Panc1 (cell line): ENCODE data around the gene TBC1D22A. TPM values are rescaled to one million over a fixed set of nuclear protein-coding genes. Genes with fewer than 3 reads are reported as not detected.

ENCODE experiments used
- ATAC-seq: fragments of 200-7000 bp; cut with Tn5 transposase; 2 replicates; pipeline ENCODE4 v1.9.1; 2020; ENCODE audit warnings: mild to moderate bottlenecking, moderate library complexity
- BruUV-seq: library from RNA; stranded (reverse); fragments of 400-500 nt; replicated peaks from 2 replicates; lab custom pipeline; 2021; lab: Mats Ljungman, UMichigan
- CTCF ChIA-PET: fragments of 300-600 bp; sonication (Branson Sonifier 250); formaldehyde crosslinking; loops from one replicate; lab custom pipeline; 2022; ENCODE audit warnings: antibody characterized with exemption; lab: Charles Lee
- POLR2A ChIA-PET: fragments of 300-600 bp; sonication (Branson Sonifier 250); formaldehyde crosslinking; loops from one replicate; lab custom pipeline; 2022; ENCODE audit warnings: antibody characterized with exemption; lab: Charles Lee
- DNase-seq: peaks from one replicate; pipeline ENCODE4 v3.0.0-alpha.2; 2010; ENCODE audit warnings: low read depth, low spot score
- H3K27ac ChIP-seq: 2 replicates; pipeline ENCODE4 v1.5.1; 2011; ENCODE audit warnings: mild to moderate bottlenecking, low read length, inconsistent platforms
- H3K27me3 ChIP-seq: fragments of 200-500 bp; sonication (Bioruptor generic); 2 replicates; pipeline ENCODE4 v1.6.0; 2014; ENCODE audit warnings: low read length, inconsistent platforms; ENCODE audit not compliant: control insufficient read depth, insufficient read depth
- H3K36me3 ChIP-seq: fragments of 200-500 bp; sonication (Bioruptor generic); 2 replicates; pipeline ENCODE4 v1.5.1; 2014; ENCODE audit warnings: inconsistent platforms, mild to moderate bottlenecking, low read length, moderate library complexity; ENCODE audit not compliant: control insufficient read depth, insufficient read depth
- H3K4me1 ChIP-seq: 2 replicates; pipeline ENCODE4 v1.5.1; 2011; ENCODE audit warnings: inconsistent platforms, mild to moderate bottlenecking, low read length, moderate library complexity; ENCODE audit not compliant: control insufficient read depth, insufficient read depth
- H3K4me3 ChIP-seq, 2 experiments: 2 replicates each; pipeline ENCODE4 v1.5.1; 2011 to 2012; ENCODE audit warnings: low read depth in 2 of 2, low read length in 2 of 2, mild to moderate bottlenecking in 2 of 2, inconsistent platforms in 1 of 2, moderate library complexity in 1 of 2
- H3K9me3 ChIP-seq: fragments of 200-500 bp; sonication (Bioruptor generic); 2 replicates; pipeline ENCODE4 v1.5.1; 2014; ENCODE audit warnings: low read depth, mild to moderate bottlenecking, inconsistent platforms, low read length, moderate library complexity; ENCODE audit not compliant: control insufficient read depth, insufficient read depth
- POLR2AphosphoS5 ChIP-seq: IDR thresholded peaks from 2 replicates; pipeline ENCODE4 v1.6.1; 2012; ENCODE audit warnings: mild to moderate bottlenecking, low read depth, low read length, moderate library complexity
- TCF7L2 ChIP-seq: IDR thresholded peaks from 2 replicates; pipeline ENCODE4 v1.6.1; 2011; ENCODE audit warnings: mild to moderate bottlenecking, low read depth, low read length, inconsistent platforms
- in situ Hi-C: cut with HindIII; loops from 2 replicates; pipeline ENCODE4 v1.10.0; 2016; ENCODE audit warnings: low sequenced_read_pairs, low pct_unique_long_range_greater_than_20kb
- intact Hi-C: fragments of 100-400 bp; cut with micrococcal nuclease; formaldehyde crosslinking; loops from one replicate; pipeline ENCODE4 v1.10.0; 2022; ENCODE audit not compliant: unreplicated experiment
- total RNA-seq: library from RNA; stranded (reverse); gene quantifications from one replicate; pipeline ENCODE4 v1.2.1, GENCODE V29; 2021; ENCODE audit not compliant: unreplicated experiment
- TF ChIP-seq, protein P1 (sequence below), 2 experiments: IDR thresholded peaks; 2 replicates each; pipeline ENCODE4 v1.6.1; 2011 to 2012; ENCODE audit warnings: low read depth in 2 of 2, control low read depth in 1 of 2, low read length in 1 of 2, mild to moderate bottlenecking in 1 of 2, moderate library complexity in 1 of 2; ENCODE audit not compliant: insufficient read depth in 1 of 2
- TF ChIP-seq, protein P2 (sequence below): fragments of 450-650 bp; IDR thresholded peaks from 2 replicates; pipeline ENCODE4 v1.5.1; 2017; ENCODE audit warnings: mild to moderate bottlenecking

The TBC1D22A gene
- total RNA-seq, 1 experiment from 2014 or later = 28.7 TPM

- Histone ChIP-seq H3K4me1 (peaks cover 5% of the 10 kb centered on the region; the same call in 1 of the 2 replicates), H3K27me3 (no peaks in the 10 kb centered on the region), H3K36me3 (no peaks in the 10 kb centered on the region; the same call in 1 of the 2 replicates), H3K9me3 (no peaks in the 10 kb centered on the region), H3K27ac (no peak overlapping the region), H3K4me3 (no peak overlapping the region)
- CTCF ChIA-PET = interaction anchor here (0.6 kb wide), 1 partner anchor 49 kb away, joined by 3 read pairs; no protein-coding TSS in a partner anchor
- TF ChIP-seq, protein P1, sequence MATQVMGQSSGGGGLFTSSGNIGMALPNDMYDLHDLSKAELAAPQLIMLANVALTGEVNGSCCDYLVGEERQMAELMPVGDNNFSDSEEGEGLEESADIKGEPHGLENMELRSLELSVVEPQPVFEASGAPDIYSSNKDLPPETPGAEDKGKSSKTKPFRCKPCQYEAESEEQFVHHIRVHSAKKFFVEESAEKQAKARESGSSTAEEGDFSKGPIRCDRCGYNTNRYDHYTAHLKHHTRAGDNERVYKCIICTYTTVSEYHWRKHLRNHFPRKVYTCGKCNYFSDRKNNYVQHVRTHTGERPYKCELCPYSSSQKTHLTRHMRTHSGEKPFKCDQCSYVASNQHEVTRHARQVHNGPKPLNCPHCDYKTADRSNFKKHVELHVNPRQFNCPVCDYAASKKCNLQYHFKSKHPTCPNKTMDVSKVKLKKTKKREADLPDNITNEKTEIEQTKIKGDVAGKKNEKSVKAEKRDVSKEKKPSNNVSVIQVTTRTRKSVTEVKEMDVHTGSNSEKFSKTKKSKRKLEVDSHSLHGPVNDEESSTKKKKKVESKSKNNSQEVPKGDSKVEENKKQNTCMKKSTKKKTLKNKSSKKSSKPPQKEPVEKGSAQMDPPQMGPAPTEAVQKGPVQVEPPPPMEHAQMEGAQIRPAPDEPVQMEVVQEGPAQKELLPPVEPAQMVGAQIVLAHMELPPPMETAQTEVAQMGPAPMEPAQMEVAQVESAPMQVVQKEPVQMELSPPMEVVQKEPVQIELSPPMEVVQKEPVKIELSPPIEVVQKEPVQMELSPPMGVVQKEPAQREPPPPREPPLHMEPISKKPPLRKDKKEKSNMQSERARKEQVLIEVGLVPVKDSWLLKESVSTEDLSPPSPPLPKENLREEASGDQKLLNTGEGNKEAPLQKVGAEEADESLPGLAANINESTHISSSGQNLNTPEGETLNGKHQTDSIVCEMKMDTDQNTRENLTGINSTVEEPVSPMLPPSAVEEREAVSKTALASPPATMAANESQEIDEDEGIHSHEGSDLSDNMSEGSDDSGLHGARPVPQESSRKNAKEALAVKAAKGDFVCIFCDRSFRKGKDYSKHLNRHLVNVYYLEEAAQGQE (IDR thresholded peaks at IDR 0.05; ENCODE audit: insufficient read depth in 1 of 2, low read depth in 2 of 2, low read length in 1 of 2) = no peak
- intact Hi-C loops (no loop called here), in situ Hi-C loops (no loop called here)
- POLR2A ChIA-PET = interaction anchor here (0.6 kb wide), 1 partner anchor 10 kb away, joined by 3 read pairs; no protein-coding TSS in a partner anchor
- ATAC-seq = no peak
- DNase-seq = no peak
- BruUV-seq = no TSS peak
Observed at GRCh38 chr22:46810856-46811786, 48.7 kb downstream of the TBC1D22A start.

GRCh38 chr22:46812034-46812605 is 49.7 kb downstream of the TBC1D22A start:
- intact Hi-C loops = no loop called here

More at GRCh38 chr22:46812034-46812605, 49.7 kb downstream of the TBC1D22A start:
- Histone ChIP-seq H3K9me3 (no peaks in the 10 kb centered on the region), H3K4me1 (peaks cover 5% of the 10 kb centered on the region; the same call in 1 of the 2 replicates), H3K27ac (no peak overlapping the region), H3K36me3 (no peaks in the 10 kb centered on the region; the same call in 1 of the 2 replicates), H3K27me3 (no peaks in the 10 kb centered on the region), H3K4me3 (no peak overlapping the region)
- ATAC-seq = no peak
- in situ Hi-C loops = no loop called here
- DNase-seq = no peak
- CTCF ChIA-PET = interaction anchor here (0.6 kb wide), 1 partner anchor 50 kb away, joined by 3 read pairs; no protein-coding TSS in a partner anchor
- POLR2A ChIA-PET = no interaction called here
- TF ChIP-seq POLR2AphosphoS5 = no peak
- TF ChIP-seq TCF7L2 = no peak
- TF ChIP-seq, protein P2, sequence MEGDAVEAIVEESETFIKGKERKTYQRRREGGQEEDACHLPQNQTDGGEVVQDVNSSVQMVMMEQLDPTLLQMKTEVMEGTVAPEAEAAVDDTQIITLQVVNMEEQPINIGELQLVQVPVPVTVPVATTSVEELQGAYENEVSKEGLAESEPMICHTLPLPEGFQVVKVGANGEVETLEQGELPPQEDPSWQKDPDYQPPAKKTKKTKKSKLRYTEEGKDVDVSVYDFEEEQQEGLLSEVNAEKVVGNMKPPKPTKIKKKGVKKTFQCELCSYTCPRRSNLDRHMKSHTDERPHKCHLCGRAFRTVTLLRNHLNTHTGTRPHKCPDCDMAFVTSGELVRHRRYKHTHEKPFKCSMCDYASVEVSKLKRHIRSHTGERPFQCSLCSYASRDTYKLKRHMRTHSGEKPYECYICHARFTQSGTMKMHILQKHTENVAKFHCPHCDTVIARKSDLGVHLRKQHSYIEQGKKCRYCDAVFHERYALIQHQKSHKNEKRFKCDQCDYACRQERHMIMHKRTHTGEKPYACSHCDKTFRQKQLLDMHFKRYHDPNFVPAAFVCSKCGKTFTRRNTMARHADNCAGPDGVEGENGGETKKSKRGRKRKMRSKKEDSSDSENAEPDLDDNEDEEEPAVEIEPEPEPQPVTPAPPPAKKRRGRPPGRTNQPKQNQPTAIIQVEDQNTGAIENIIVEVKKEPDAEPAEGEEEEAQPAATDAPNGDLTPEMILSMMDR = no peak
- no TSS peak for BruUV-seq
